CD4-positive, alpha-beta T cell treated with Interferon gamma for 1 hour (primary cell): Measurements from ENCODE around the gene CADM2.
"Not testable (repeated sequence)": the region's sequence is repeated elsewhere in the genome, so short reads cannot be mapped to it uniquely, and the experiment has no call there.

ENCODE experiments used
- DNase-seq: peaks from one replicate; pipeline ENCODE4 v3.0.0-alpha.2; 2020

The CADM2 gene

GRCh38 chr3:85495602-85496001 is 536.8 kb downstream of the CADM2 start:
- no peak for DNase-seq

- DNase-seq = no peak
These were observed 539.4 kb downstream of the CADM2 start for GRCh38 chr3:85498177-85498576.

GRCh38 chr3:85502148-85502875 is 543.5 kb downstream of the CADM2 start:
- DNase-seq = no peak

- not testable (repeated sequence) for DNase-seq
These were observed 545.5 kb downstream of the CADM2 start for GRCh38 chr3:85504129-85504784.

- not testable (repeated sequence) for DNase-seq
These were observed 546.2 kb downstream of the CADM2 start for GRCh38 chr3:85504785-85505511.

GRCh38 chr3:85507052-85507451 is 548.3 kb downstream of the CADM2 start:
- DNase-seq = not testable (repeated sequence)

- DNase-seq = no peak
These were observed 549.9 kb downstream of the CADM2 start for GRCh38 chr3:85508659-85509058.

GRCh38 chr3:85516146-85516545 is 557.4 kb downstream of the CADM2 start:
- no peak for DNase-seq

GRCh38 chr3:85524104-85524503 is 565.3 kb downstream of the CADM2 start:
- DNase-seq = no peak

- no peak for DNase-seq
These were observed 566.5 kb downstream of the CADM2 start for GRCh38 chr3:85525264-85525663.

- no peak for DNase-seq
These were observed 574.8 kb downstream of the CADM2 start for GRCh38 chr3:85533586-85533985.

- no peak for DNase-seq
These were observed 576.7 kb downstream of the CADM2 start for GRCh38 chr3:85535517-85535916.

- no peak for DNase-seq
These were observed 580.4 kb downstream of the CADM2 start for GRCh38 chr3:85539232-85539631.

- DNase-seq = no peak
These were observed 595.4 kb downstream of the CADM2 start for GRCh38 chr3:85554153-85554552.

- DNase-seq = no peak
These were observed 601.4 kb downstream of the CADM2 start for GRCh38 chr3:85560088-85560785.

- no peak for DNase-seq
These were observed 608.4 kb downstream of the CADM2 start for GRCh38 chr3:85567071-85567676.

- DNase-seq = no peak
These were observed 612.0 kb downstream of the CADM2 start for GRCh38 chr3:85570819-85571218.

GRCh38 chr3:85571835-85572234 is 613.0 kb downstream of the CADM2 start:
- DNase-seq = no peak

- DNase-seq = no peak
These were observed 613.6 kb downstream of the CADM2 start for GRCh38 chr3:85572426-85572825.

GRCh38 chr3:85572978-85573377 is 614.2 kb downstream of the CADM2 start:
- DNase-seq = no peak

- DNase-seq = no peak
These were observed 615.4 kb downstream of the CADM2 start for GRCh38 chr3:85574006-85574705.

GRCh38 chr3:85576091-85576690 is 617.4 kb downstream of the CADM2 start:
- DNase-seq = peak; percentile 4
